ENCODE data around the gene FRMD3.
A peak's percentile ranks its signal among the peaks of the same experiment; 100 is the strongest.

The FRMD3 gene

GRCh38 chr9:83557317-83557716, 19.1 kb upstream of the FRMD3 start:
- H3K27ac ChIP-seq = no peak overlapping the region
- TF ChIP-seq CTCF (IDR thresholded peaks at IDR 0.05) = no peak
- H3K27me3 ChIP-seq = no peaks in the 10 kb centered on the region
- H3K4me3 ChIP-seq = no peak overlapping the region
- intact Hi-C loops (cut with DNase I; ENCODE audit: low total_unique reads) = no loop called here
- H3K4me1 ChIP-seq = no peaks in the 10 kb centered on the region
- no peak for DNase-seq
- H3K9me3 ChIP-seq = no peaks in the 10 kb centered on the region
- no peaks in the 10 kb centered on the region for H3K36me3 ChIP-seq

- DNase-seq = peak; percentile 68 to 79
- no peaks in the 10 kb centered on the region for H3K36me3 ChIP-seq
- no peaks in the 10 kb centered on the region for H3K27me3 ChIP-seq
- H3K27ac ChIP-seq = no peak overlapping the region
- intact Hi-C loops (cut with DNase I; ENCODE audit: low total_unique reads) = no loop called here
- no peak overlapping the region for H3K4me3 ChIP-seq
- no peak for TF ChIP-seq CTCF (IDR thresholded peaks at IDR 0.05)
- no peaks in the 10 kb centered on the region for H3K4me1 ChIP-seq
- no peaks in the 10 kb centered on the region for H3K9me3 ChIP-seq
These were observed 16.1 kb upstream of the FRMD3 start for GRCh38 chr9:83554278-83554677.

GRCh38 chr9:83544002-83544698, 5.9 kb upstream of the FRMD3 start:
- intact Hi-C loops (cut with DNase I; ENCODE audit: low total_unique reads) = loop anchor here (10.0 kb wide), 1 partner anchor 339 kb away; no protein-coding TSS in a partner anchor
- Histone ChIP-seq H3K36me3 (no peaks in the 10 kb centered on the region), H3K9me3 (no peaks in the 10 kb centered on the region), H3K4me1 (peaks cover 0 to 3% (median under 1%) of the 10 kb centered on the region in 4 donors), H3K27ac (no peak overlapping the region), H3K27me3 (no peaks in the 10 kb centered on the region), H3K4me3 (no peak overlapping the region)
- TF ChIP-seq CTCF (IDR thresholded peaks at IDR 0.05) = peak; percentile 62 to 66
- no peak for DNase-seq

- no peak for TF ChIP-seq CTCF (IDR thresholded peaks at IDR 0.05)
- H3K27me3 ChIP-seq = peaks cover 0 to 4% of the 10 kb centered on the region in 2 donors
- peaks cover 0 to 24% (median 17%) of the 10 kb centered on the region in 4 donors for H3K4me1 ChIP-seq
- no peaks in the 10 kb centered on the region for H3K36me3 ChIP-seq
- no peak for DNase-seq
- H3K9me3 ChIP-seq = no peaks in the 10 kb centered on the region
- H3K4me3 ChIP-seq = peak overlapping the region; percentile 54 to 76
- peak overlapping the region; percentile 53 to 59 for H3K27ac ChIP-seq
- intact Hi-C loops (cut with DNase I; ENCODE audit: low total_unique reads) = loop anchor here (2.0 kb wide), 1 partner anchor 202 kb away; no protein-coding TSS in a partner anchor
These were observed 663 bp upstream of the FRMD3 start for GRCh38 chr9:83538890-83539238.

GRCh38 chr9:83537331-83538171, 650 bp downstream of the FRMD3 start:
- Histone ChIP-seq H3K9me3 (no peaks in the 10 kb centered on the region), H3K4me3 (peak overlapping the region; percentile 54 to 76), H3K36me3 (no peaks in the 10 kb centered on the region), H3K4me1 (peaks cover 0 to 24% (median 17%) of the 10 kb centered on the region in 4 donors), H3K27ac (peak overlapping the region in 1 of 2 donors; percentile 59), H3K27me3 (peaks cover 0 to 4% of the 10 kb centered on the region in 2 donors)
- intact Hi-C loops (cut with DNase I; ENCODE audit: low total_unique reads) = loop anchor here (2.0 kb wide), 1 partner anchor 201 kb away; no protein-coding TSS in a partner anchor
- no peak for DNase-seq
- no peak for TF ChIP-seq CTCF (IDR thresholded peaks at IDR 0.05)
